ENCODE measurements around the gene RPF1. TPM values are rescaled to one million over a fixed set of nuclear protein-coding genes. Genes with fewer than 3 reads are reported as not detected.

The RPF1 gene
- total RNA-seq, 1 donor from 2014 or later: 30.1 TPM

Other genes with a start within 250 kb of the RPF1 start
- gene SAMD13, start 177.6 kb upstream of the RPF1 start, total RNA-seq: 1.6 TPM
- 21.7 TPM for gene DNASE2B, start 80.8 kb upstream of the RPF1 start, total RNA-seq
- gene SPATA1, start 27.1 kb downstream of the RPF1 start, total RNA-seq: 3.4 TPM
- gene GNG5, start 27.3 kb downstream of the RPF1 start, total RNA-seq: 133 TPM
- gene CTBS, start 95.2 kb downstream of the RPF1 start, total RNA-seq: 24.3 TPM
- gene SSX2IP, start 211.2 kb downstream of the RPF1 start, total RNA-seq: 8.5 TPM